NCI-H748 (cell line): ENCODE measurements around the gene TMEM54.

Experiments used
- DNase-seq: peaks from one replicate; lab custom pipeline; 2025; ENCODE audit not compliant: unreplicated experiment; lab: John Stamatoyannopoulos, UW

The TMEM54 gene, protein sequence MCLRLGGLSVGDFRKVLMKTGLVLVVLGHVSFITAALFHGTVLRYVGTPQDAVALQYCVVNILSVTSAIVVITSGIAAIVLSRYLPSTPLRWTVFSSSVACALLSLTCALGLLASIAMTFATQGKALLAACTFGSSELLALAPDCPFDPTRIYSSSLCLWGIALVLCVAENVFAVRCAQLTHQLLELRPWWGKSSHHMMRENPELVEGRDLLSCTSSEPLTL

GRCh38 chr1:32900956-32901822 lies at the start of gene TMEM54:
Gene TMEM54, minus strand, starts transcription at chr1:32901389. Its CDS starts 151 bp downstream, at chr1:32901238.
- DNase-seq: peak; percentile 53

GRCh38 chr1:32949519-32949918 lies 48.3 kb upstream of the TMEM54 start:
- no peak for DNase-seq

DNA sequence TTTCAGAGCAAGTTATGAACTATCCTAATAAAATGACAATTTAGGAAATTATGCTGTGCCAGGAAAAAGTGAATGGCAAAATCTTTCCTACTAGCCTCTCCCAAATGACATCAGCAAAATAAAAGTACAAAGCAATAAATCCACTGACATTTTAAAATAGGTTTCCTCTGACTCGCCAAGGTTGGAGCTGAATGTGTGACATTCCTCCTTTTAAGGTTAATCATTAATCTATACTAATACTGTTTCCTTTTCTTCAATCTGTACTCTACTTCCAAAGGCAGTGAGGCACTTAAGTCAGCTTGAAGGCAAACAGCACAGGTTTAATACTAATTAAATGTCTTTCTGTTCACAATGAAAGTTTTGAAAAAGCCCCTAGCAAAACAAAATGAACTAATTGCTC lies 47.7 kb upstream of the TMEM54 start:
- DNase-seq: no peak

GRCh38 chr1:32948390-32948722 lies 47.2 kb upstream of the TMEM54 start:
- no peak for DNase-seq

- no peak for DNase-seq
Measured at GRCh38 chr1:32947669-32948389, 46.6 kb upstream of the TMEM54 start.

DNA sequence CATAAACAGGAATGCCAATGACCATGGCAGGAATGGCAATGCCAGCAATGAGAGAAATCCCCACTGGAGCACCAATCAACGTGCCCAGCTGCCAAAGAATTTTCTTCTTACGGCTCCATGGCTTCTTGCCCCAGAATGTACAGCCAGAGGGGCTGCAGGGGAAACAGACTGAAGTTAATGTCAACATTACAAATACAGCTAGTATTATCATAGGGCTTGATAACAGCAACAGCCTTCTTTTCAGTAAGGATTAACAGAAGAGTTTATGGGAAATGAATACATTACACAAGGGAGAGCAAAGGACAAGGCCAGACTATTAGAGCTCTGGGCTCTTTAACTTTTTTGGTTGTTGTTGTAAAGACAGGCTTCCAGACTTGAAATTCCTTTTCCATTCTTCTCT lies 45.2 kb upstream of the TMEM54 start:
- DNase-seq: no peak

DNA sequence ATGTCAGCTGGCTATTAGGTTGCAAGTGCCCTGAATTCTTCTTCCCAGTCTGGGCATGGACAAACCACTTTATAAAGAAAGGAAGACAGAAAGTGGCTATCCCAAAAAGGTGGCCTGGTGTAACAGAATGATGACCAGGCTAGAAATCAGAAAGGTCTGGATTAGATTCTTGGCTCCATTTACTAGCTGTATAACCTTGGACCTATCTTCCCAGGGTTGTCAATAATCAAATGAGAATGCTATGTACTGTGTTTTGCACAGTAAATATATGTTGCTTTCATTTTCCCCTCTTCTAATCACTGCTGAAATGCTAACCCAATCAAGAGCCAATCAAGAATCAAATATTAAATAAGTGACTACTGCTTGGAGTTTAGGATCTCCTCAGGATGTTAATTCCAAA lies 43.0 kb upstream of the TMEM54 start:
- DNase-seq: no peak

- DNase-seq: no peak
Measured at GRCh38 chr1:32939655-32940371, 38.6 kb upstream of the TMEM54 start.

GRCh38 chr1:32937061-32937460 lies 35.9 kb upstream of the TMEM54 start:
- DNase-seq: no peak

- no peak for DNase-seq
Measured at GRCh38 chr1:32934535-32934934, 33.3 kb upstream of the TMEM54 start.

DNA sequence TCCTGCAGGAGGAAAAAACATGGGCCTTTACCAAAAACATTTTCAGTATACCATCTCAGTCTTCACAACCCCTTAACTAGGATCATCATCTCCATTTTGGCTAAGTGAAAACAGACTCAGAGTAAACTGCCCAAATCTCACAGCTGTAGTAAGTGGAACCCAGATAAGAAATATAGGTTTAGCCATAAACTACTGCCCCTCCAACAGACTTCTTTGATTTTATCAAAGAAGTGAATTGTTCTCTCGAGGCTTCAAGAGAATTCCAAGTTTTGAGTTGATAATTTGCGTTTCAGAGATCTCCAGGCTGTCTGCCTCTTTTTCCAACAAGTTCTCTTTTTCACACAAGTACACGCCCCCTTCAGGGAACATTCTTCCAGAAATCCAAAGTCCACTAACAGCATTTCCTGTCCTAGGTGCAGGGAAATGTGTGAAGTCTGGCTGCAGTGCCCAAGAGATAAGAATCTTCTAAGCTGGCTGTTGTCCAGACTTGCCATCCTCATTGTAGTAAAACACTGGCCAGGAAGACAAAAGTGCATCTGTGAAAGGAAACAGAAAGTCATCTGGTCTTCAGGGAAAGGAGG lies 32.6 kb upstream of the TMEM54 start:
- DNase-seq: no peak

DNA sequence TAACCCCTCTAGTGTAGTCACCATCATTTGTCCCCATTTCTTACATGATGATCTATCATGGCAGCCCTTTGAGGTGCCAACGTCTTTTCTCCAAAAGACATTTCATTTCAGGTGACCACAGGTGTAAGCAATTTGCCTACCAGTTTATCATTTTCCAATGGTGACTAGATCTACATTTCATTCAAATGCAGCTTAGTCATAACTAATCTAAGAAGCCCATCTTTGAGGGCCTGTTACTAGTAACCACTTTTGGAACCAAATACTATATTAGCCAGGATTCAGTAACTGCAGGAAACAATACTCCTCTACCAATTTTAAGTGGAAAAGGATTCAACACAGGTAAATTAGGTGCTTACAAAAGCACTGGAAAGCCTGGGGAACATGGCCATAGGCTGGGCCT lies 30.6 kb upstream of the TMEM54 start:
- no peak for DNase-seq

DNA sequence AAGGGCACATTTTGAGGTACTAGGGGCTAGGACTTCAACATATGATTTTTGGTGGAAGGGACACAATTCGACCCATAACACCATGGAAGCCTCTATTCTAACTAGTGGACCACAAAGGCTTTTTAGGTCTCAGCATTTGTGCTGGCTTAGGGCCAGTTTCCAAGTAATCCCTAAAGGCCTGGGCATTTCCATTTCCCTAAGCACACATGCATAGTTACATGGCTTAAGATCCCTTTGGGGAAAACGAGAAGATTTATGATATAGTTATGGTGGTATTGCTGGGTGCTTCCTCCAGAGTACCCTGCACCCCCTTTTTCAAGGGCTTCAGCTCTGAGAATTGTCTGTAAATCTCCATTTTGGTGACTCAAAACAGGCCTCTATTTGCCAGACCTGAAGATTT lies 28.2 kb upstream of the TMEM54 start:
- DNase-seq: no peak

- DNase-seq: no peak
Measured at GRCh38 chr1:32928715-32929114, 27.5 kb upstream of the TMEM54 start.

DNA sequence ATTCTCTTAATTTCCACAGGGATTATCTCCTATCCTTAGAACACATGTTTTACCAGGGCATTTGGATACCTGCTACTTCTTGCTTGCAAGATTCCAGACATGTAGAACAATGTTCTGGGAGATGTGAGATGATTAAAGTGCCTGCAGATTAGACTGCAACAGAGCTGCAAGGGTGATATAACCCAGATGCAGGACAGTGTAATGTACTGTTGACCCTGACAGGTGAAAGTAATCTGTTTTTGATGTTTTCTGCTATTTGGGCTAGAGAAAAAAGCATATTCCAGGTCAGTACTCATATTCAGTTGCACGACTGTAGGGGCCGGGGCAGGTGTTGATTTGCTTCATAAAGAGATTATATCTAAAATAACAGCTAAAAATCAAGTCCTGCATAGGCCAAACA lies 27.1 kb upstream of the TMEM54 start:
- no peak for DNase-seq

GRCh38 chr1:32927441-32927840 lies 26.3 kb upstream of the TMEM54 start:
- DNase-seq: no peak

DNA sequence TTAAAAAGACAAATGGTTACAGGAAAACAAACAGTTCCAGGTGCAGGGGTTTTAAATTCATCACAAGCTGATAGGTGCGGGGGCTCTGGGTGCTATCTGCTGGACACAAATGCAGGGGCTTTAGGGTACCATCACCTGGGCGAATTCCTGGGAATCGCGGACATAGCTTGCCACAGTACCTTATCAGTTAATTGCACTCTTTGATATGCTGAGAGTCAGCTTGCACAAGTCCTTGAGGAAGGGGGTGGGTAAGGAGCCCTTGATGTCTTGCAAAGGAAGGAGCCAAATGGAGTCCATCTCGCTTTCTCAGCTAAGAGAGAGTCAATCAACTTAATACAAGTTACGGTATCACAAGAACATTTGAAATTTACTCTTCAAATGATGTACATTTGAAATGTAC lies 25.4 kb upstream of the TMEM54 start:
- no peak for DNase-seq

GRCh38 chr1:32925403-32926162 lies 24.4 kb upstream of the TMEM54 start:
- no peak for DNase-seq

- DNase-seq: no peak
Measured at GRCh38 chr1:32924881-32925344, 23.7 kb upstream of the TMEM54 start.

DNA sequence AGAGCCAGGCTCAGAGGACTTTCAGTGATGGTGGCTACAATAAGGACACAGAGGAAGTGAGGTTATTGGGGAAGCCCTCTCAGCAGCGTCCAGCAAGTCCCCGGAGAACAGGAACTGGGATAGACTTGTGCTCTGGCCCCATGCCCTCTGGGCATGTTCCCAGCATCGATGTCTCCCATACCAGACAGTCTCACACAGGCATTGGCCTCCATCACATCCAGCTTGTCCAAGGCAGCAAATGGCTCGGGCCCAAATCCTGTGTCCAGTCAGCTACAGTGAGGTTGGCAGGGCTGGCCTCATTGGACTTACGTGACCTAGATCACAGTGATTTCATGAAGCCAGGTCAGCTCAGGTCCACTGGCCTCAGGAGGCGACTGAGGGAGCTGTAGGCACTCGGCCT lies 19.6 kb upstream of the TMEM54 start:
- no peak for DNase-seq
